LNCaP clone FGC (cell line): ENCODE measurements around the gene CHRNB2.

ENCODE experiments used
- DNase-seq: peaks from one replicate; pipeline ENCODE4 v3.0.0-alpha.2; 2011; ENCODE audit warnings: low read depth
- H3K4me3 ChIP-seq: 2 replicates; pipeline ENCODE4 v1.5.1; 2011; ENCODE audit warnings: mild to moderate bottlenecking, low read depth, low read length, control low read depth
- CTCF ChIP-seq: IDR thresholded peaks from 2 replicates; pipeline ENCODE4 v1.5.1; 2012; ENCODE audit warnings: mild to moderate bottlenecking; ENCODE audit not compliant: control insufficient read depth, insufficient read depth; ENCODE audit errors: extremely low read depth

The CHRNB2 gene

GRCh38 chr1:154533952-154534844 is 33.4 kb upstream of the CHRNB2 start:
- DNase-seq = peak; percentile 37
- peak; percentile 88 for TF ChIP-seq CTCF
- H3K4me3 ChIP-seq = no peak overlapping the region

GRCh38 chr1:154536570-154536969 is 31.0 kb upstream of the CHRNB2 start:
- TF ChIP-seq CTCF = no peak
- H3K4me3 ChIP-seq = no peak overlapping the region
- DNase-seq = no peak

- no peak for TF ChIP-seq CTCF
- no peak overlapping the region for H3K4me3 ChIP-seq
- no peak for DNase-seq
Measured at GRCh38 chr1:154539486-154540483, 27.8 kb upstream of the CHRNB2 start.

- DNase-seq = no peak
- no peak overlapping the region for H3K4me3 ChIP-seq
- TF ChIP-seq CTCF = no peak
Measured at GRCh38 chr1:154541231-154541630, 26.3 kb upstream of the CHRNB2 start.

GRCh38 chr1:154546264-154547063 is 21.1 kb upstream of the CHRNB2 start:
- H3K4me3 ChIP-seq = no peak overlapping the region
- DNase-seq = peak; percentile 26
- peak; percentile 76 for TF ChIP-seq CTCF

- no peak for DNase-seq
- no peak overlapping the region for H3K4me3 ChIP-seq
- TF ChIP-seq CTCF = no peak
Measured at GRCh38 chr1:154547105-154547732, 20.4 kb upstream of the CHRNB2 start.
